ENCODE data around the gene USP49.

DNA sequence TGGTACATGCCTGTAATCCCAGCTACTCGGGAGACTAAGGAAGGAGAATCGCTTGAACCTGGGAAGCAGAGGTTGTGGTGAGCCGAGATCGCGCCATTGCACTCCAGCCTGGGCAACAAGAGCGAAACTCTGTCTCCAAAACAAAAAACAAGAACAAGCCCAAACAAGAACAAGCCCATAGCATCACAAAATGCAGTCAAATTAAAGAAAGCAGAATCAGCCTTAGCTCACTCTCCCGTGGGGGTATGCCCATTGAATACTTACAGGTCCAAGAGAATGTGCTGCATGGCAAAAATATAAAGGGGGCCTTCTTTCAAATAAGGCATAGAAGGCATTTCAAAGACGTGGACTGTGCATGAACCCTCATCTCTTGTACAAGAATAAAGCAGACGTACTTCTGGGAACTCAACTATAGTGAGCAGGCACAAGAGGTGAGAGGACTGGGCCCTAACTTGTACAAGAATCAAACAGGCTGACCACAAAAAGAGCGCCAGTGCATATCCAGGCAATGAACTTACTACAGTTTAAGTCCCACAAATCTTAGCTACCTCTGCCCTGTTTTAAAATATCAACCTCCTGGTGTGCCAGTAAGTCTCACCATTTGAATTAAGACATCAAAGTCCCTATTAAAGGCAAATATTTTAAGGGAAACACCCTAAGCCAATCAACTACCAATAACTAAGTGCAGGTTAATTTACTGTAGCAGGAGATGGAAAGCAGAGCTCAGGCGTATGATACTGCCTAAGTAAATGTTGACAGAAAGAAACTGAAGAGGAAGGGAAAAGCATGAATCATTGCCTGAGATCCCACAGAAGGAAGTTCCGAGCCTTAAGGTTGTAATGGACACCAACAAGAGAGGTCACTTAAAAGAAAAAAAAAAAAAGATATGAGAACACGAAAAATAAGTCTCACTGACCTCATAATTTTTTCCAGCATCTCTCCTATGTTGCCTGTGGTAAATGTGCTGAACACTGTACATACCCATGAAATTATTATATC, 70.3 kb downstream of the USP49 start:
- TF ChIP-seq, protein P1, sequence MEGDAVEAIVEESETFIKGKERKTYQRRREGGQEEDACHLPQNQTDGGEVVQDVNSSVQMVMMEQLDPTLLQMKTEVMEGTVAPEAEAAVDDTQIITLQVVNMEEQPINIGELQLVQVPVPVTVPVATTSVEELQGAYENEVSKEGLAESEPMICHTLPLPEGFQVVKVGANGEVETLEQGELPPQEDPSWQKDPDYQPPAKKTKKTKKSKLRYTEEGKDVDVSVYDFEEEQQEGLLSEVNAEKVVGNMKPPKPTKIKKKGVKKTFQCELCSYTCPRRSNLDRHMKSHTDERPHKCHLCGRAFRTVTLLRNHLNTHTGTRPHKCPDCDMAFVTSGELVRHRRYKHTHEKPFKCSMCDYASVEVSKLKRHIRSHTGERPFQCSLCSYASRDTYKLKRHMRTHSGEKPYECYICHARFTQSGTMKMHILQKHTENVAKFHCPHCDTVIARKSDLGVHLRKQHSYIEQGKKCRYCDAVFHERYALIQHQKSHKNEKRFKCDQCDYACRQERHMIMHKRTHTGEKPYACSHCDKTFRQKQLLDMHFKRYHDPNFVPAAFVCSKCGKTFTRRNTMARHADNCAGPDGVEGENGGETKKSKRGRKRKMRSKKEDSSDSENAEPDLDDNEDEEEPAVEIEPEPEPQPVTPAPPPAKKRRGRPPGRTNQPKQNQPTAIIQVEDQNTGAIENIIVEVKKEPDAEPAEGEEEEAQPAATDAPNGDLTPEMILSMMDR (IDR thresholded peaks at IDR 0.05; ENCODE audit: borderline replicate concordance, extremely low read depth, low read length, poor library complexity, severe bottlenecking) = no peak
- TF ChIP-seq EZH2 (IDR thresholded peaks at IDR 0.05; ENCODE audit: borderline replicate concordance, low read depth, low read length, severe bottlenecking) = no peak

Data from DND-41 (cell line).